Activated CD8-positive, alpha-beta T cell treated with anti-CD3 and anti-CD28 coated beads for 36 hours (primary cell): ENCODE data around the gene SREBF2. TPM values are rescaled to one million over a fixed set of nuclear protein-coding genes. Genes with fewer than 3 reads are reported as not detected.

Experiments used
- ATAC-seq: fragments of 200-7000 bp; cut with Tn5 transposase; one replicate; pipeline ENCODE4 v1.10.0; 2021; ENCODE audit warnings: mild to moderate bottlenecking, moderate library complexity
- CTCF ChIA-PET: fragments of 350-600 bp; sonication (Branson Sonifier 250); formaldehyde crosslinking; loops from one replicate; lab custom pipeline; 2021; ENCODE audit warnings: antibody characterized with exemption; lab: Charles Lee
- POLR2A ChIA-PET: fragments of 350-600 bp; sonication (Branson Sonifier 250); formaldehyde crosslinking; loops from one replicate; lab custom pipeline; 2021; ENCODE audit warnings: antibody characterized with exemption; lab: Charles Lee
- DNase-seq: peaks from one replicate; pipeline ENCODE4 v3.0.0-alpha.2; 2020
- H3K27ac Mint-ChIP-seq: one replicate; pipeline ENCODE4 v1.8.0; 2021; ENCODE audit warnings: mild to moderate bottlenecking, mixed read lengths
- H3K27me3 Mint-ChIP-seq: one replicate; pipeline ENCODE4 v1.8.0; 2021; ENCODE audit warnings: mixed read lengths
- H3K36me3 Mint-ChIP-seq: one replicate; pipeline ENCODE4 v1.8.0; 2021; ENCODE audit warnings: low read depth, mixed read lengths
- H3K4me1 Mint-ChIP-seq: one replicate; pipeline ENCODE4 v1.8.0; 2021; ENCODE audit warnings: low read depth, mixed read lengths
- H3K4me3 Mint-ChIP-seq: one replicate; pipeline ENCODE4 v1.8.0; 2021; ENCODE audit warnings: mild to moderate bottlenecking, moderate library complexity, mixed read lengths
- H3K9me3 Mint-ChIP-seq: one replicate; pipeline ENCODE4 v1.8.0; 2021; ENCODE audit warnings: mixed read lengths
- intact Hi-C: fragments of 100-400 bp; cut with micrococcal nuclease; formaldehyde crosslinking; loops from one replicate; pipeline ENCODE4 v1.10.0; 2022
- total RNA-seq, 2 experiments: library from RNA; stranded (reverse); gene quantifications; one replicate each; pipeline ENCODE4 v1.2.3, GENCODE V29; 2021
- TF ChIP-seq, protein P1 (sequence below): fragments of 200-600 bp; IDR thresholded peaks from one replicate; pipeline ENCODE4 v1.8.0; 2022; ENCODE audit warnings: antibody characterized with exemption, mild to moderate bottlenecking

SREBF2 gene
- total RNA-seq, 2 experiments from 2014 or later, result 87.1 to 92.9 TPM

DNA sequence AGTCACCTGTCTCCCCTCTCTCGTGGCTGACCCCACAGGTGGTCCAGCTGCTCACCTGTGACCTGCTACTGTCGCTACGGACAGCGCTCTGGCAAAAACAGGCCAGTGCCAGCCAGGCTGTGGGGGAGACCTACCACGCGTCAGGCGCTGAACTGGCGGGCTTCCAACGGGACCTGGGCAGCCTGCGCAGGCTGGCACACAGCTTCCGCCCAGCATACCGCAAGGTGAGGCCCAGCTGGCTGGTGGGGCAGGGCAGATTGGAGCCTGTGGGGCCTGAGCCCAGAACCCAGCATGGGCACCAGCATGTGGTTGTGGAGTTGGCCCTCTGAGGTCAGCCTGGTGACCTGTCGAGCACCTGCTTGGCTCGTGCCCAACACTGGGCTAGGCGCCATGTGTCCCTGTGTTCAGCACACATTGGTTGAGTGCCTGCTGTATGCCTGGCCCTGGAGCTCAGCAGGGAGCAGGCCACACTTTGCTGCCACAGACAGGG is 70.1 kb downstream of the SREBF2 start:
- peaks cover 19% of the 10 kb centered on the region for H3K36me3 Mint-ChIP-seq
- POLR2A ChIA-PET, result interaction anchor here (0.6 to 1.8 kb wide), 4 partner anchors 13 to 90 kb away, joined by 3 to 5 read pairs (median 3); no protein-coding TSS in a partner anchor
- CTCF ChIA-PET, result interaction anchor here (0.8 to 1.1 kb wide), 2 partner anchors 38 to 42 kb away, joined by 3 to 4 read pairs; no protein-coding TSS in a partner anchor
- no peak overlapping the region for H3K4me3 Mint-ChIP-seq
- TF ChIP-seq, protein P1, sequence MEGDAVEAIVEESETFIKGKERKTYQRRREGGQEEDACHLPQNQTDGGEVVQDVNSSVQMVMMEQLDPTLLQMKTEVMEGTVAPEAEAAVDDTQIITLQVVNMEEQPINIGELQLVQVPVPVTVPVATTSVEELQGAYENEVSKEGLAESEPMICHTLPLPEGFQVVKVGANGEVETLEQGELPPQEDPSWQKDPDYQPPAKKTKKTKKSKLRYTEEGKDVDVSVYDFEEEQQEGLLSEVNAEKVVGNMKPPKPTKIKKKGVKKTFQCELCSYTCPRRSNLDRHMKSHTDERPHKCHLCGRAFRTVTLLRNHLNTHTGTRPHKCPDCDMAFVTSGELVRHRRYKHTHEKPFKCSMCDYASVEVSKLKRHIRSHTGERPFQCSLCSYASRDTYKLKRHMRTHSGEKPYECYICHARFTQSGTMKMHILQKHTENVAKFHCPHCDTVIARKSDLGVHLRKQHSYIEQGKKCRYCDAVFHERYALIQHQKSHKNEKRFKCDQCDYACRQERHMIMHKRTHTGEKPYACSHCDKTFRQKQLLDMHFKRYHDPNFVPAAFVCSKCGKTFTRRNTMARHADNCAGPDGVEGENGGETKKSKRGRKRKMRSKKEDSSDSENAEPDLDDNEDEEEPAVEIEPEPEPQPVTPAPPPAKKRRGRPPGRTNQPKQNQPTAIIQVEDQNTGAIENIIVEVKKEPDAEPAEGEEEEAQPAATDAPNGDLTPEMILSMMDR, result no peak
- intact Hi-C loops, result no loop called here
- no peak overlapping the region for H3K27ac Mint-ChIP-seq
- H3K4me1 Mint-ChIP-seq, result peaks cover 8% of the 10 kb centered on the region
- no peaks in the 10 kb centered on the region for H3K27me3 Mint-ChIP-seq
- H3K9me3 Mint-ChIP-seq, result no peaks in the 10 kb centered on the region
- ATAC-seq (no peak), DNase-seq (no peak)

DNA sequence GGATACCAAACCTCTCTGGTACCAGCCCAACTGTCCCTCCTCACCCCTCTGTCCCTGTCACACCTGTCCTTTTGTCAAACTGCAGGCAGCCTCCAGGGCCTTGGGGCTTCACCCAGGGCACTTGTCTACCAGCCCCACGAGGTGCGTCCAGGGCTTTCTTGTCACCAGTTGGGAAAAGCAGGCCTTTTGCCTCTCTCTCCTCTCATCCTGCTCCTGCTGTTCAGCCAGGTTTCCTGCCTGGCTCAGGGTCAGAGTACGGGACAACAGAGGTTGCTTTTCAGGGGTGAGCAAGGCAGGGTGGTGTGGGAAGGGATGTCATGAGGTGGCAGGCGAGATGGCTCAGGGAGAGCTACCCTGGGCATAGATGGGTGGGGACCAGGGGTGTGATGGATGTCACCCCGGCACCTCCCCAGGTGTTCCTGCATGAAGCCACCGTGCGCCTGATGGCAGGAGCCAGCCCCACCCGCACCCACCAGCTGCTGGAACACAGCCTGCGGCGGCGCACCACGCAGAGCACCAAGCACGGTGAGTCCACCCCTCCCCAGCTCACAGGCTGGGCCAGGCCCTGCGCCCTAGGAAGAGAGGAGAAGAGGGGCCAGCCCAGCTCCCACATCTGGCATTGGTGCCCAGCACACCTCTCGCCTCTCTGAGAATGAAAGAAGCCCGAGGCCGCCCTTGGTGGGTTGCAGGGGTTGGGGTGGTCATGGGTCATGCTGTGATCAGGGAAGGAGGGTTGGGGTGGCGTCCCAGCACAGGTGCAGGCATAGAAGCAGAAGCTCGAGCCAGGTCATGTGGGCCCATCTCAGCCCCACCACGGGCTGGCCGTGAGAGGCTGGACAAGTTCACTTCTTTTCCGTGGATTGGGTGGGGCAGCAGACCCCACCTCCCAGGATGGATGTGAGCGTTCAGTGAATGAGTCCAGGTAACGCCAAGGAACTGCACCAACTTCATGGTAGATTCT is 71.8 kb downstream of the SREBF2 start:
- TF ChIP-seq, protein P1, result no peak
- ATAC-seq (no peak), DNase-seq (no peak)
- ChIA-PET POLR2A (interaction anchor here (0.8 to 1.7 kb wide), 3 partner anchors 11 to 26 kb away, joined by 3 to 4 read pairs (median 3); no protein-coding TSS in a partner anchor), CTCF (interaction anchor here (1.2 to 1.3 kb wide), 3 partner anchors 15 to 238 kb away, joined by 3 read pairs; no protein-coding TSS in a partner anchor)
- peaks cover 22% of the 10 kb centered on the region for H3K4me1 Mint-ChIP-seq
- peaks cover 12% of the 10 kb centered on the region for H3K36me3 Mint-ChIP-seq
- intact Hi-C loops, result no loop called here
- no peak overlapping the region for H3K4me3 Mint-ChIP-seq
- H3K9me3 Mint-ChIP-seq, result no peaks in the 10 kb centered on the region
- H3K27ac Mint-ChIP-seq, result no peak overlapping the region
- H3K27me3 Mint-ChIP-seq, result peaks cover 3% of the 10 kb centered on the region

DNA sequence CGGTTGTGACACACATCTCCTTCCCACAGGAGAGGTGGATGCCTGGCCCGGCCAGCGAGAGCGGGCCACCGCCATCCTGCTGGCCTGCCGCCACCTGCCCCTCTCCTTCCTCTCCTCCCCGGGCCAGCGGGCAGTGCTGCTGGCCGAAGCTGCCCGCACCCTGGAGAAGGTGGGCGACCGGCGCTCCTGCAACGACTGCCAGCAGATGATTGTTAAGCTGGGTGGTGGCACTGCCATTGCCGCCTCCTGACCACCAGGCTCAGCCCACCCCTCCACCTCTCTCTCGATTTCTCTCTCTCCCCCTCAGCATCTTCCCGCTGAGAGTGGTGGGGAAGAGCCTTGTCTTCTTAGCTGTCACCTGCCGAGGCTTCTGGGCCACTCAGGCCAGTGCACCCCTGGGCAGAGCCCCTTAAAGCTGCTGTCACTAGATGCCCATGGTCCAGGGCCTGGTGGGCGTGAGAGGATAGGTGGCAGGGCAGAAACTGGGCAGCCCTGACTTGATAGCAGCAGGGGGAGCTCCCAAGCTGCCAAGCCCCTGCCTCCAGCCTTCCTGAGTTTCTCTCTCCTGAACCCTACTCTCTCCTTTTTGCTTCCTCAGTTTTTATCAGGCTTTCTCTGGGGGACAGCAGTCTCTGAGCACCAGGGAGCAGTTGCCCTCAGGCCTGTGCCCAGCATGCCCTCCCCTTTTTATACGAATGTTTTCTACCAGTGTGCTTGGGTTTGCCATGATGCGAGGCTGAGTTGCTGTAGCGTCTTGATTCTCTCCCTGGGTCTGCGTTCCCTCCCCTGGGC is 72.7 kb downstream of the SREBF2 start:
- DNase-seq, result no peak
- POLR2A ChIA-PET, result interaction anchor here (1.7 kb wide), 1 partner anchor 20 kb away, joined by 4 read pairs; no protein-coding TSS in a partner anchor

DNA sequence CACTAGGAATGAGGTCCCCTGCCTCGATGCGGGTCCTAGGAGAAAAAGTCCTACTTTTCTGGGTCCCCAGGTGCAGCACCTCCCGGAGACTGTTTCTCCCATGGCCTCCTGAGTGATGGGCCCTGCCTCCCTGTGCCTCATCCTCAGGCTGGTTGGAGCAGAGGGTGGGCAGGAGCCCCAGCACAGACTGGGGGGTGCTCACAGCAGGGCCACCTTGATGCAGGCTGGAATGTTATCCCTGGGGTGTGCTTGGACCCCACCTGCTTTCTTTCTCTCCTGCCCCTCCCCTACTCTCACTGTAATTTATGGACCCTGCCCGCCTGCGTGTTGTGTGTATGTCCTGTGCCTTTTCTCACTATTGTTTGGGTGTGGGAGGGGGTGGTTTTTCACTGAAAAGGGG is 73.9 kb downstream of the SREBF2 start:
- POLR2A ChIA-PET, result interaction anchor here (0.6 to 1.7 kb wide), 5 partner anchors 10 to 525 kb away, joined by 3 to 7 read pairs (median 3); partner anchors contain the start of gene NFAM1
- DNase-seq (no peak), ATAC-seq (no peak)
- TF ChIP-seq, protein P1, result no peak
- H3K36me3 Mint-ChIP-seq, result peaks cover 5% of the 10 kb centered on the region
- intact Hi-C loops, result no loop called here
- H3K27ac Mint-ChIP-seq, result no peak overlapping the region
- H3K4me3 Mint-ChIP-seq, result no peak overlapping the region
- H3K27me3 Mint-ChIP-seq, result peaks cover 12% of the 10 kb centered on the region
- CTCF ChIA-PET, result interaction anchor here (0.8 to 1.1 kb wide), 2 partner anchors 19 to 34 kb away, joined by 3 read pairs; no protein-coding TSS in a partner anchor
- H3K4me1 Mint-ChIP-seq, result peaks cover 26% of the 10 kb centered on the region
- no peaks in the 10 kb centered on the region for H3K9me3 Mint-ChIP-seq

More for the DNA sequence above, 72.7 kb downstream of the SREBF2 start:
- CTCF ChIA-PET, result interaction anchor here (1.2 kb wide), 2 partner anchors 16 to 20 kb away, joined by 3 read pairs; no protein-coding TSS in a partner anchor
- Mint-ChIP-seq H3K9me3 (no peaks in the 10 kb centered on the region), H3K4me1 (peaks cover 22% of the 10 kb centered on the region), H3K27me3 (peaks cover 5% of the 10 kb centered on the region), H3K36me3 (peaks cover 7% of the 10 kb centered on the region), H3K27ac (no peak overlapping the region), H3K4me3 (no peak overlapping the region)
- ATAC-seq, result no peak
- intact Hi-C loops, result no loop called here
- TF ChIP-seq, protein P1, result no peak
